HFFc6 (cell line): ENCODE results near the gene CAPN8. TPM values are rescaled to one million over a fixed set of nuclear protein-coding genes. Genes with fewer than 3 reads are reported as not detected.

ENCODE experiments used
- DNase-seq: peaks from one replicate; pipeline ENCODE4 v3.0.0-alpha.2; 2018
- H3K27ac Mint-ChIP-seq: 2 replicates; pipeline ENCODE4 v1.8.0; 2020; ENCODE audit warnings: mild to moderate bottlenecking, mixed read lengths
- H3K27me3 Mint-ChIP-seq: 2 replicates; pipeline ENCODE4 v1.8.0; 2021; ENCODE audit warnings: mild to moderate bottlenecking, moderate library complexity, mixed read lengths; ENCODE audit not compliant: insufficient read depth
- H3K36me3 Mint-ChIP-seq: 2 replicates; pipeline ENCODE4 v1.8.0; 2021; ENCODE audit warnings: low read depth, mixed read lengths
- H3K4me1 Mint-ChIP-seq: 2 replicates; pipeline ENCODE4 v1.8.0; 2020; ENCODE audit warnings: low read depth, mixed read lengths
- H3K4me3 Mint-ChIP-seq: 2 replicates; pipeline ENCODE4 v1.8.0; 2020; ENCODE audit warnings: mild to moderate bottlenecking, moderate library complexity, mixed read lengths
- H3K9me3 Mint-ChIP-seq: 2 replicates; pipeline ENCODE4 v1.8.0; 2020; ENCODE audit warnings: mild to moderate bottlenecking, mixed read lengths
- total RNA-seq, 6 experiments: library from RNA; stranded (reverse); fragmentation: NEBNext Ultra II Directional; extraction: Animal tissue kit (Norgen Biotek cat#: 25700); gene quantifications; 2 replicates in 1 of 6; 3 replicates in 5 of 6; pipeline ENCODE4 v1.2.3, GENCODE V29; 2021
- TF ChIP-seq, protein P1 (sequence below): fragments of 200-600 bp; sonication (generic); IDR thresholded peaks from 2 replicates; pipeline ENCODE4 v1.5.0; 2021; ENCODE audit warnings: antibody characterized with exemption, mild to moderate bottlenecking

The CAPN8 gene
- total RNA-seq, 6 experiments from 2014 or later, result not detected

DNA sequence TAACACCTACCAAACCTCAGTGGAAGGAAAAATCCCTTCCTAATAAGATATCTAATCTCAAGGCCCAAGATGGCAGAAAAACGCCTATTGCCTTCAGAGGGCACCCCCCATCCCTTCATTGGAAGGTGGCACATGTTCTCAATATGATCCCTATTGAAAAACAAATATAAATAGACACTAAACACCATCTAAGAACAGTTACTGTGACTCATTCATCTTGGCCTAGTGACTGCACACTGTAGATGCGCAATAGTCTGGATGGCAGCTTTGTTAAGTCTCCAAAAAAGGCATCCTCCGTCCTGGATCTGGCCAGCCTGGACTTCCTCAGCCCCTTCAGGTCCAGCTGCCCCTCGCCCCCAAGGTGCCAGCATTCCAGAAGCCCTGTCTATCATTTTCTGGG is 121.9 kb downstream of the CAPN8 start:
- Mint-ChIP-seq H3K4me3 (no peak overlapping the region), H3K27ac (no peak overlapping the region), H3K9me3 (no peaks in the 10 kb centered on the region), H3K36me3 (no peaks in the 10 kb centered on the region), H3K27me3 (peaks cover 36% of the 10 kb centered on the region), H3K4me1 (no peaks in the 10 kb centered on the region)
- TF ChIP-seq, protein P1, sequence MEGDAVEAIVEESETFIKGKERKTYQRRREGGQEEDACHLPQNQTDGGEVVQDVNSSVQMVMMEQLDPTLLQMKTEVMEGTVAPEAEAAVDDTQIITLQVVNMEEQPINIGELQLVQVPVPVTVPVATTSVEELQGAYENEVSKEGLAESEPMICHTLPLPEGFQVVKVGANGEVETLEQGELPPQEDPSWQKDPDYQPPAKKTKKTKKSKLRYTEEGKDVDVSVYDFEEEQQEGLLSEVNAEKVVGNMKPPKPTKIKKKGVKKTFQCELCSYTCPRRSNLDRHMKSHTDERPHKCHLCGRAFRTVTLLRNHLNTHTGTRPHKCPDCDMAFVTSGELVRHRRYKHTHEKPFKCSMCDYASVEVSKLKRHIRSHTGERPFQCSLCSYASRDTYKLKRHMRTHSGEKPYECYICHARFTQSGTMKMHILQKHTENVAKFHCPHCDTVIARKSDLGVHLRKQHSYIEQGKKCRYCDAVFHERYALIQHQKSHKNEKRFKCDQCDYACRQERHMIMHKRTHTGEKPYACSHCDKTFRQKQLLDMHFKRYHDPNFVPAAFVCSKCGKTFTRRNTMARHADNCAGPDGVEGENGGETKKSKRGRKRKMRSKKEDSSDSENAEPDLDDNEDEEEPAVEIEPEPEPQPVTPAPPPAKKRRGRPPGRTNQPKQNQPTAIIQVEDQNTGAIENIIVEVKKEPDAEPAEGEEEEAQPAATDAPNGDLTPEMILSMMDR, result no peak
- DNase-seq, result no peak

DNA sequence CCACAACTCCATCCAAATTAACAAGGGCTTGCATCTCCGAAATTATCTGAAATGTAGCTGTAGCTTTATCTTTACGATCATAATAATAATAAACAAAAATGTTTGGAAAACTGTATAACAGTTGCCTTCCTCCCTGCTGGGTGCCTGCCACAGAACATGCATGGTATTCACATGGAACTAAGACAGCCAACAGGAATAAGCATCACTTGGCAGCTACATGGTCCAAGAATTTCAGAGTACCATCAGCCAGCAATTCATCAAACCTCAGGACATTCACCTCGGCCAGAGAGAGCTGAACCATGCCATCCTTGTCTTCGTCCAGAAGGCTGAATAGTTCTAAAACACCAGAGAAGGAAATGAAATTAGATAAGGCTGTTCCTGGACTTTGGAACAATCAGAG is 122.7 kb downstream of the CAPN8 start:
- H3K4me3 Mint-ChIP-seq, result no peak overlapping the region
- no peaks in the 10 kb centered on the region for H3K36me3 Mint-ChIP-seq
- H3K9me3 Mint-ChIP-seq, result no peaks in the 10 kb centered on the region
- DNase-seq, result no peak
- H3K27me3 Mint-ChIP-seq, result peaks cover 35% of the 10 kb centered on the region
- no peak overlapping the region for H3K27ac Mint-ChIP-seq
- no peaks in the 10 kb centered on the region for H3K4me1 Mint-ChIP-seq
- TF ChIP-seq, protein P1, result no peak

DNA sequence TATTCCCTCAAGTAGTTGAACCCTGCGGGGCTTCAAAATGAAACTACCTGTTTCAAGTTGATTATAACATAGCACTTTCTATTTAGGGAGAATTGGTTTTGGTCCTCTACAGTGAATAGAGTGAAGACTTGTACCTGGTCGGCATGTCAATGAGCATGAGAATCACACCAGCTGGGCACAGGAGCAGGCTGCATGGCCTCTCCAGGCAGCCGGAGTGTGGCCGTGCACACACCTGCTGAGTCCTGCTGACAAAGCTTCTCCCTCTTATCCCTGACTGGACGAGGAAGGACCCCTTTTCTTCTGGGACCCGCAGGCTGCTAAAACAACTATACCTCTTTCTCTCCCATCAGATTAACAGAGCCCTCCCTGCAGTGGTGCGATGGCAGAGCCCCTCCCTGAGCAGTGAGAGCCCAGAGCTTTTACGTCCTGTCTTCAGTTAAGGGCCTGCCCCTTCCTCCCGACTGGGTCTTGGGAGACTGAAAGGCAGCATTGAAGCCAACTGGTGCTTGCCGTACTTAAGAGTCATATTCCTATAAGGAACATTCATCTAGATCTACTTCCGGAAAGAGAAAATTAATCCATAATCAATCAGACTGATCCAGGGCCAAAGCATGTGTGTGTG is 124.9 kb downstream of the CAPN8 start:
- H3K27ac Mint-ChIP-seq, result no peak overlapping the region
- TF ChIP-seq, protein P1, result no peak
- no peak overlapping the region for H3K4me3 Mint-ChIP-seq
- no peaks in the 10 kb centered on the region for H3K4me1 Mint-ChIP-seq
- H3K9me3 Mint-ChIP-seq, result no peaks in the 10 kb centered on the region
- no peaks in the 10 kb centered on the region for H3K36me3 Mint-ChIP-seq
- no peak for DNase-seq
- peaks cover 39% of the 10 kb centered on the region for H3K27me3 Mint-ChIP-seq

DNA sequence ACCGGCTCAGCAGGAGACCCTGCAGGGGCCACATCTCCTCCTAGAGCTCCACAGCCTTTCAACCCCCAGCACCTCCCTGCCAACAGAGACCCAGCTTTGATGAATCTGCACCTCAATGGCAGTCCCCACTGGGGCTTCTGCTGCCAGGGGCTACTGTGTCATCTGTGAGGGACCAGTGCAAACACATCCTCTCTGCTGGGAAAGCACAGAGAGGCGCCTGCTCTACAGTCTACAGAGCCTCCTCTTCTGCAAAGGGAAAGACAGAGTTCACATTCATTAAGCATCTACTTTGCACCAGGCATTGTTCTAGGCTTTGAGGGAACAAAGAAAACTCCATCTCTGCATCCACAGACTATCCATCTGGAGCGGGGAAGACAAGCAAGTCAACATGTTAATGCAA is 125.8 kb downstream of the CAPN8 start:
- Mint-ChIP-seq H3K27ac (no peak overlapping the region), H3K27me3 (peaks cover 39% of the 10 kb centered on the region), H3K36me3 (no peaks in the 10 kb centered on the region), H3K9me3 (no peaks in the 10 kb centered on the region), H3K4me1 (no peaks in the 10 kb centered on the region), H3K4me3 (no peak overlapping the region)
- no peak for DNase-seq
- TF ChIP-seq, protein P1, result no peak

DNA sequence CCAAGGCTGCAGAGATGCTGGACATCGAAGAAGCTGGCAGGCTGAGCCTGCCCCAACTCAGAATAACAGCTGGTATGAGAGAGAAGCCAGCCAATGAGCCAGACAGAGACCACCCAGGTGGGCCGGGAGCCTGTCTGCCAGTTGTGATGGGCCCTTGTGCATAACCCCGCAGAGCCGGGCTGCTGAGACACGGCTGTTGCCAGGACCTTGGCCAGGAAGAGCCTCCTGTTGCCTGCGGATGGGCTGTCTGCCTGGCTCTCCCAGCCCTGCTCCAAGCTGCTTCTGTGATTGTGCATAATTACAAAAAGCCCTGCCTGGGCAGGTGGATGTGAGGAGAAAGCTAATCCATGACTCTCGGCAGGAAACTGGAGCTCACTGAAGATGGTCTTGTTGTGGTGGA is 126.5 kb downstream of the CAPN8 start:
- no peaks in the 10 kb centered on the region for H3K4me1 Mint-ChIP-seq
- no peak overlapping the region for H3K4me3 Mint-ChIP-seq
- no peaks in the 10 kb centered on the region for H3K9me3 Mint-ChIP-seq
- H3K36me3 Mint-ChIP-seq, result no peaks in the 10 kb centered on the region
- DNase-seq, result no peak
- TF ChIP-seq, protein P1, result no peak
- peaks cover 39% of the 10 kb centered on the region for H3K27me3 Mint-ChIP-seq
- no peak overlapping the region for H3K27ac Mint-ChIP-seq

DNA sequence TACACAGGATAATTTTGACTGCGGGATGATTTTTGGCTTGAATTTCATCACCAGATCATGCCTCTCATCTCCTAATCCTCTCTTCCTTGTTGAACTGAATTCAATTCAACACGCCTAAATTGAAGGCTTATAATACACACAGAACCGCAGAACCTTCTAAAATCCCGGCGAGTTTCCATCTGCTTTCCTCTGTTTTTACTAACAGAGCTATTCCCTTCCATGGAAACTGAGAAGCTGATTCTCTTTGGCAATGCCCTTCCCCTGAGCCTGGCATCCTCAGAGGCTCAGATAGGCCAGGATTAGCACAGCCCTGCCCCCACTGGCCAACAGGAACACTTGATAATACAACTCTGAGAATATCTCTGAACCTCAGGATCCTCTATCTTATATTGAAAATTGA is 130.2 kb downstream of the CAPN8 start:
- H3K36me3 Mint-ChIP-seq, result no peaks in the 10 kb centered on the region
- no peaks in the 10 kb centered on the region for H3K4me1 Mint-ChIP-seq
- TF ChIP-seq, protein P1, result no peak
- no peak overlapping the region for H3K4me3 Mint-ChIP-seq
- H3K27me3 Mint-ChIP-seq, result peaks cover 42% of the 10 kb centered on the region
- no peak for DNase-seq
- no peaks in the 10 kb centered on the region for H3K9me3 Mint-ChIP-seq
- no peak overlapping the region for H3K27ac Mint-ChIP-seq
